Left lung (tissue), 10 donors: Measurements from ENCODE around the gene ABITRAM. TPM values are rescaled to one million over a fixed set of nuclear protein-coding genes. Genes with fewer than 3 reads are reported as not detected.
"Not testable (repeated sequence)": the region's sequence is repeated elsewhere in the genome, so short reads cannot be mapped to it uniquely, and the experiment has no call there.

ENCODE experiments used
- ATAC-seq: fragments of 200-7000 bp; cut with Tn5 transposase; one replicate; pipeline ENCODE4 v1.9.1; 2020; ENCODE audit warnings: moderate library complexity
- DNase-seq, 4 donors: peaks; one replicate each; pipeline ENCODE4 v3.0.0-alpha.2; 2013 to 2020
- H3K27ac ChIP-seq, 2 donors: fragments of 200-600 bp; sonication (generic) in 1 of 2; one replicate each; pipeline versions ENCODE4 v1.5.0 to v1.8.0; 2020 to 2021
- H3K27me3 ChIP-seq, 2 donors: fragments of 200-600 bp; sonication (generic) in 1 of 2; one replicate each; pipeline versions ENCODE4 v1.5.0 to v1.8.0; 2020 to 2021
- H3K36me3 ChIP-seq, 2 donors: fragments of 200-600 bp; sonication (generic) in 1 of 2; one replicate each; pipeline versions ENCODE4 v1.5.0 to v1.8.0; 2020 to 2021
- H3K4me1 ChIP-seq, 2 donors: fragments of 200-600 bp; one replicate each; pipeline ENCODE4 v1.8.0; 2021
- H3K4me3 ChIP-seq, 2 donors: fragments of 200-600 bp; sonication (generic) in 1 of 2; one replicate each; pipeline versions ENCODE4 v1.5.0 to v1.8.0; 2020 to 2021; ENCODE audit warnings: mild to moderate bottlenecking in 1 of 2
- H3K9me3 ChIP-seq, 2 donors: fragments of 200-600 bp; sonication (generic) in 1 of 2; one replicate each; pipeline versions ENCODE4 v1.5.0 to v1.8.0; 2020 to 2021
- CTCF ChIP-seq, 2 donors: fragments of 200-600 bp; sonication (generic) in 1 of 2; IDR thresholded peaks; one replicate each; pipeline versions ENCODE4 v1.5.0 to v1.8.0; 2021; ENCODE audit warnings: antibody characterized with exemption in 2 of 2
- intact Hi-C, 2 donors: fragments of 100-400 bp; cut with DNase I; formaldehyde crosslinking; loops; one replicate each; pipeline versions ENCODE4 v1.11.2 to v1.14.2; 2022
- polyA plus RNA-seq, 6 donors: library from polyadenylated mRNA; unstranded; fragments of 120-200 nt; gene quantifications; one replicate each; pipeline ENCODE4 v1.2.1, GENCODE V29; 2013; ENCODE audit not compliant: insufficient read length in 6 of 6
- total RNA-seq, 2 donors: library from RNA; stranded (reverse); fragmentation: NEBNext Ultra II Directional; extraction: Animal tissue kit (Norgen Biotek cat#: 25700); gene quantifications; one replicate each; pipeline ENCODE4 v1.2.1, GENCODE V29; 2021
- donor health status: DM: no; HTN: yes; CAD: no.
- donor health status: DM: no; HTN: no; CAD: no.

ABITRAM gene
- total and polyA plus RNA-seq, 8 donors, result 13.1 to 32.0 (median 29.0) TPM

GRCh38 chr9:108911820-108912219 lies 22.4 kb upstream of the ABITRAM start:
- no peak overlapping the region for H3K4me3 ChIP-seq
- peaks cover 0 to 88% of the 10 kb centered on the region in 2 donors for H3K36me3 ChIP-seq
- no peak for ATAC-seq
- H3K9me3 ChIP-seq, result no peaks in the 10 kb centered on the region
- TF ChIP-seq CTCF (IDR thresholded peaks at IDR 0.05), result no peak
- no peaks in the 10 kb centered on the region for H3K4me1 ChIP-seq
- no peaks in the 10 kb centered on the region for H3K27me3 ChIP-seq
- intact Hi-C loops, result no loop called here
- DNase-seq, result no peak
- no peak overlapping the region for H3K27ac ChIP-seq

GRCh38 chr9:108913391-108913790 lies 20.8 kb upstream of the ABITRAM start:
- no peak for TF ChIP-seq CTCF (IDR thresholded peaks at IDR 0.05)
- no peak overlapping the region for H3K4me3 ChIP-seq
- H3K9me3 ChIP-seq, result no peaks in the 10 kb centered on the region
- no peak for ATAC-seq
- no peak overlapping the region for H3K27ac ChIP-seq
- no peaks in the 10 kb centered on the region for H3K4me1 ChIP-seq
- intact Hi-C loops, result no loop called here
- H3K27me3 ChIP-seq, result no peaks in the 10 kb centered on the region
- peaks cover 0 to 88% of the 10 kb centered on the region in 2 donors for H3K36me3 ChIP-seq
- DNase-seq, result no peak

- H3K4me3 ChIP-seq, result no peak overlapping the region
- H3K36me3 ChIP-seq, result peaks cover 0 to 82% of the 10 kb centered on the region in 2 donors
- no peaks in the 10 kb centered on the region for H3K4me1 ChIP-seq
- TF ChIP-seq CTCF (IDR thresholded peaks at IDR 0.05), result no peak
- no peaks in the 10 kb centered on the region for H3K9me3 ChIP-seq
- intact Hi-C loops, result no loop called here
- H3K27ac ChIP-seq, result no peak overlapping the region
- H3K27me3 ChIP-seq, result no peaks in the 10 kb centered on the region
- DNase-seq (no peak), ATAC-seq (peak; percentile 34)
These were observed 14.7 kb upstream of the ABITRAM start for GRCh38 chr9:108919517-108919916.

GRCh38 chr9:108920401-108920800 lies 13.8 kb upstream of the ABITRAM start:
- H3K27ac ChIP-seq, DNase-seq, H3K4me1 ChIP-seq, H3K4me3 ChIP-seq, H3K9me3 ChIP-seq, H3K27me3 ChIP-seq, ATAC-seq, intact Hi-C loops: not testable (repeated sequence)
- H3K36me3 ChIP-seq, result peaks cover 0 to 82% of the 10 kb centered on the region in 2 donors

- ATAC-seq (no peak), DNase-seq (no peak)
- TF ChIP-seq CTCF (IDR thresholded peaks at IDR 0.05), result no peak
- no peaks in the 10 kb centered on the region for H3K4me1 ChIP-seq
- no peak overlapping the region for H3K4me3 ChIP-seq
- intact Hi-C loops, result no loop called here
- no peaks in the 10 kb centered on the region for H3K9me3 ChIP-seq
- H3K27me3 ChIP-seq, result no peaks in the 10 kb centered on the region
- H3K27ac ChIP-seq, result no peak overlapping the region
- H3K36me3 ChIP-seq, result peaks cover 0 to 82% of the 10 kb centered on the region in 2 donors
These were observed 13.0 kb upstream of the ABITRAM start for GRCh38 chr9:108921200-108921599.

GRCh38 chr9:108924466-108924865 lies 9.7 kb upstream of the ABITRAM start:
- H3K9me3 ChIP-seq, result no peaks in the 10 kb centered on the region
- DNase-seq (peak in 1 of 4 donors; percentile 7), ATAC-seq (no peak)
- no peak for TF ChIP-seq CTCF (IDR thresholded peaks at IDR 0.05)
- H3K27me3 ChIP-seq, result no peaks in the 10 kb centered on the region
- H3K27ac ChIP-seq, result no peak overlapping the region
- H3K4me1 ChIP-seq, result no peaks in the 10 kb centered on the region
- intact Hi-C loops, result no loop called here
- no peak overlapping the region for H3K4me3 ChIP-seq
- peaks cover 0 to 82% of the 10 kb centered on the region in 2 donors for H3K36me3 ChIP-seq
